ENCODE data around the gene TPT1.
"Not testable (repeated sequence)": the region's sequence is repeated elsewhere in the genome, so short reads cannot be mapped to it uniquely, and the experiment has no call there.

DNA sequence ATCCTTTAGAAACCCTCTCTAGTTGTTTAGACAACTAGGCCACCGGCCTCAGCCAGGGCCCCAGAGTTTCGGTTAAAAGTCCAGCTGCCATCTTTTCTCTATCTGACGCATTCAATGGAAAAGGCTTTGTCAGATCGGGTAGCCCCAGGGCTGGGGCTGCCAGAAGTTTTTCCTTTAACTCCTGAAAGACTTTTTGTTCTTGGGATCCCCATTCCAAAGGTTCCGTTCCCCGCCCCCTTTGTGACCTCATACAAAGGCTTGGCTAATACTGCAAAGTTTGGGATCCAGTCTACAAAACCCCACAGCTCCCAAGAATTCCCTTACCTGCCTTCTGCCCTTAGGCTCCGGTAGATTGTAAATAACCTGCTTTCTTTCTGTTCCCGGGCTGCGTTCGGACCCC is 38.5 kb upstream of the TPT1 start:
- not testable (repeated sequence) for TF ChIP-seq JUN (CRISPR knock-in tag; IDR thresholded peaks at IDR 0.05); YY1 (IDR thresholded peaks at IDR 0.05; ENCODE audit: insufficient read depth, insufficient replicate concordance, low read depth, low read length)
- TF ChIP-seq, protein P1, sequence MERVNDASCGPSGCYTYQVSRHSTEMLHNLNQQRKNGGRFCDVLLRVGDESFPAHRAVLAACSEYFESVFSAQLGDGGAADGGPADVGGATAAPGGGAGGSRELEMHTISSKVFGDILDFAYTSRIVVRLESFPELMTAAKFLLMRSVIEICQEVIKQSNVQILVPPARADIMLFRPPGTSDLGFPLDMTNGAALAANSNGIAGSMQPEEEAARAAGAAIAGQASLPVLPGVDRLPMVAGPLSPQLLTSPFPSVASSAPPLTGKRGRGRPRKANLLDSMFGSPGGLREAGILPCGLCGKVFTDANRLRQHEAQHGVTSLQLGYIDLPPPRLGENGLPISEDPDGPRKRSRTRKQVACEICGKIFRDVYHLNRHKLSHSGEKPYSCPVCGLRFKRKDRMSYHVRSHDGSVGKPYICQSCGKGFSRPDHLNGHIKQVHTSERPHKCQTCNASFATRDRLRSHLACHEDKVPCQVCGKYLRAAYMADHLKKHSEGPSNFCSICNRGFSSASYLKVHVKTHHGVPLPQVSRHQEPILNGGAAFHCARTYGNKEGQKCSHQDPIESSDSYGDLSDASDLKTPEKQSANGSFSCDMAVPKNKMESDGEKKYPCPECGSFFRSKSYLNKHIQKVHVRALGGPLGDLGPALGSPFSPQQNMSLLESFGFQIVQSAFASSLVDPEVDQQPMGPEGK (CRISPR knock-in tag; IDR thresholded peaks at IDR 0.05): not testable (repeated sequence)
- TF ChIP-seq, protein P2, sequence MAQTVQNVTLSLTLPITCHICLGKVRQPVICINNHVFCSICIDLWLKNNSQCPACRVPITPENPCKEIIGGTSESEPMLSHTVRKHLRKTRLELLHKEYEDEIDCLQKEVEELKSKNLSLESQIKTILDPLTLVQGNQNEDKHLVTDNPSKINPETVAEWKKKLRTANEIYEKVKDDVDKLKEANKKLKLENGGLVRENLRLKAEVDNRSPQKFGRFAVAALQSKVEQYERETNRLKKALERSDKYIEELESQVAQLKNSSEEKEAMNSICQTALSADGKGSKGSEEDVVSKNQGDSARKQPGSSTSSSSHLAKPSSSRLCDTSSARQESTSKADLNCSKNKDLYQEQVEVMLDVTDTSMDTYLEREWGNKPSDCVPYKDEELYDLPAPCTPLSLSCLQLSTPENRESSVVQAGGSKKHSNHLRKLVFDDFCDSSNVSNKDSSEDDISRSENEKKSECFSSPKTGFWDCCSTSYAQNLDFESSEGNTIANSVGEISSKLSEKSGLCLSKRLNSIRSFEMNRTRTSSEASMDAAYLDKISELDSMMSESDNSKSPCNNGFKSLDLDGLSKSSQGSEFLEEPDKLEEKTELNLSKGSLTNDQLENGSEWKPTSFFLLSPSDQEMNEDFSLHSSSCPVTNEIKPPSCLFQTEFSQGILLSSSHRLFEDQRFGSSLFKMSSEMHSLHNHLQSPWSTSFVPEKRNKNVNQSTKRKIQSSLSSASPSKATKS (CRISPR knock-in tag; IDR thresholded peaks at IDR 0.05): not testable (repeated sequence)

Data from HepG2 (cell line).